ENCODE measurements around the gene SEMA3G. TPM values are rescaled to one million over a fixed set of nuclear protein-coding genes. Genes with fewer than 3 reads are reported as not detected.

Gene SEMA3G
- total RNA-seq, 1 experiment from 2014 or later: not detected

GRCh38 chr3:52441772-52442332, 3.1 kb downstream of the SEMA3G start:
- no peaks in the 10 kb centered on the region for H3K27me3 ChIP-seq (replicated peaks; ENCODE audit: insufficient read depth, low read depth, low read length, poor library complexity)
- BruUV-seq (replicated peaks): no TSS peak
- H3K36me3 ChIP-seq (ENCODE audit: insufficient read depth, low read length, poor library complexity, severe bottlenecking): no peaks in the 10 kb centered on the region
- ChIA-PET CTCF (no interaction called here), POLR2A (ENCODE audit: low non-redundant PET) (no interaction called here)
- H3K4me1 ChIP-seq (ENCODE audit: insufficient read depth, low read length, poor library complexity, severe bottlenecking): no peaks in the 10 kb centered on the region
- no peak overlapping the region for H3K27ac ChIP-seq (ENCODE audit: low read depth, low read length, poor library complexity, severe bottlenecking)
- intact Hi-C loops (cut with micrococcal nuclease; ENCODE audit: unreplicated experiment): no loop called here
- TF ChIP-seq EZH2 (IDR thresholded peaks at IDR 0.05; ENCODE audit: borderline replicate concordance, low read depth, low read length, poor library complexity, severe bottlenecking) (no peak), CTCF (conservative IDR thresholded peaks at IDR 0.05; ENCODE audit: low read depth, low read length) (no peak)
- H3K4me3 ChIP-seq (ENCODE audit: low read depth, low read length, poor library complexity, severe bottlenecking): no peak overlapping the region
- no peak for DNase-seq (ENCODE audit: low spot score)
- no peaks in the 10 kb centered on the region for H3K9me3 ChIP-seq (ENCODE audit: low read depth, low read length, poor library complexity, severe bottlenecking)

- Histone ChIP-seq H3K36me3 (ENCODE audit: insufficient read depth, low read length, poor library complexity, severe bottlenecking) (no peaks in the 10 kb centered on the region), H3K4me3 (ENCODE audit: low read depth, low read length, poor library complexity, severe bottlenecking) (no peak overlapping the region), H3K27me3 (replicated peaks; ENCODE audit: insufficient read depth, low read depth, low read length, poor library complexity) (no peaks in the 10 kb centered on the region), H3K4me1 (ENCODE audit: insufficient read depth, low read length, poor library complexity, severe bottlenecking) (no peaks in the 10 kb centered on the region), H3K27ac (ENCODE audit: low read depth, low read length, poor library complexity, severe bottlenecking) (no peak overlapping the region), H3K9me3 (ENCODE audit: low read depth, low read length, poor library complexity, severe bottlenecking) (no peaks in the 10 kb centered on the region)
- no peak for TF ChIP-seq CTCF (conservative IDR thresholded peaks at IDR 0.05; ENCODE audit: low read depth, low read length)
- TF ChIP-seq EZH2 (IDR thresholded peaks at IDR 0.05; ENCODE audit: borderline replicate concordance, low read depth, low read length, poor library complexity, severe bottlenecking): no peak
- POLR2A ChIA-PET (ENCODE audit: low non-redundant PET): no interaction called here
- CTCF ChIA-PET: no interaction called here
- intact Hi-C loops (cut with micrococcal nuclease; ENCODE audit: unreplicated experiment): no loop called here
- no peak for DNase-seq (ENCODE audit: low spot score)
- BruUV-seq (replicated peaks): no TSS peak
Measured at GRCh38 chr3:52441091-52441771, 3.7 kb downstream of the SEMA3G start.

- no peak overlapping the region for H3K27ac ChIP-seq (ENCODE audit: low read depth, low read length, poor library complexity, severe bottlenecking)
- no peak for DNase-seq (ENCODE audit: low spot score)
- ChIA-PET POLR2A (ENCODE audit: low non-redundant PET) (no interaction called here), CTCF (no interaction called here)
- intact Hi-C loops (cut with micrococcal nuclease; ENCODE audit: unreplicated experiment): no loop called here
- TF ChIP-seq CTCF (conservative IDR thresholded peaks at IDR 0.05; ENCODE audit: low read depth, low read length) (no peak), EZH2 (IDR thresholded peaks at IDR 0.05; ENCODE audit: borderline replicate concordance, low read depth, low read length, poor library complexity, severe bottlenecking) (no peak)
- H3K27me3 ChIP-seq (replicated peaks; ENCODE audit: insufficient read depth, low read depth, low read length, poor library complexity): no peaks in the 10 kb centered on the region
- no peak overlapping the region for H3K4me3 ChIP-seq (ENCODE audit: low read depth, low read length, poor library complexity, severe bottlenecking)
- no peaks in the 10 kb centered on the region for H3K9me3 ChIP-seq (ENCODE audit: low read depth, low read length, poor library complexity, severe bottlenecking)
- no TSS peak for BruUV-seq (replicated peaks)
- no peaks in the 10 kb centered on the region for H3K4me1 ChIP-seq (ENCODE audit: insufficient read depth, low read length, poor library complexity, severe bottlenecking)
- H3K36me3 ChIP-seq (ENCODE audit: insufficient read depth, low read length, poor library complexity, severe bottlenecking): no peaks in the 10 kb centered on the region
Measured at GRCh38 chr3:52440671-52441070, 4.2 kb downstream of the SEMA3G start.
